Karpas-422 (cell line): ENCODE results near the gene RUNDC1. TPM values are rescaled to one million over a fixed set of nuclear protein-coding genes. Genes with fewer than 3 reads are reported as not detected.
"Not testable (repeated sequence)": the region's sequence is repeated elsewhere in the genome, so short reads cannot be mapped to it uniquely, and the experiment has no call there.

ENCODE experiments used
- DNase-seq: peaks from one replicate; pipeline ENCODE4 v3.0.0-alpha.2; 2015
- H2AFZ ChIP-seq: fragments of 200-600 bp; sonication (generic); 2 replicates; pipeline ENCODE4 v1.6.1; 2014; ENCODE audit warnings: antibody characterized with exemption, low read length, mixed read lengths
- H3K27ac ChIP-seq: fragments of 200-600 bp; sonication (generic); 2 replicates; pipeline ENCODE4 v1.5.1; 2014; ENCODE audit warnings: mild to moderate bottlenecking, low read length, moderate library complexity
- H3K27me3 ChIP-seq: fragments of 200-600 bp; sonication (generic); 2 replicates; pipeline ENCODE4 v1.6.1; 2014; ENCODE audit warnings: low read length, mixed read lengths
- H3K36me3 ChIP-seq: fragments of 200-600 bp; sonication (generic); 2 replicates; pipeline ENCODE4 v1.6.1; 2014; ENCODE audit warnings: low read length, mixed read lengths; ENCODE audit not compliant: insufficient read depth
- H3K4me1 ChIP-seq: fragments of 200-600 bp; sonication (generic); 2 replicates; pipeline ENCODE4 v1.6.1; 2014; ENCODE audit warnings: mild to moderate bottlenecking, low read length, mixed read lengths
- H3K4me2 ChIP-seq: fragments of 200-600 bp; sonication (generic); 2 replicates; pipeline ENCODE4 v1.6.1; 2014; ENCODE audit warnings: low read length, low read depth, mild to moderate bottlenecking; ENCODE audit not compliant: poor library complexity, severe bottlenecking
- H3K4me3 ChIP-seq: fragments of 200-600 bp; sonication (generic); 2 replicates; pipeline ENCODE4 v1.5.1; 2014; ENCODE audit warnings: mild to moderate bottlenecking, antibody characterized with exemption, low read length, mixed read lengths
- H3K79me2 ChIP-seq: fragments of 200-600 bp; sonication (generic); 2 replicates; pipeline ENCODE4 v1.6.1; 2014; ENCODE audit warnings: mild to moderate bottlenecking, low read length, mixed read lengths
- H3K9ac ChIP-seq: fragments of 200-600 bp; sonication (generic); 2 replicates; pipeline ENCODE4 v1.6.0; 2014; ENCODE audit warnings: low read length
- H3K9me2 ChIP-seq: fragments of 200-600 bp; sonication (generic), shearing (Covaris generic); replicated peaks from 2 replicates; pipeline ENCODE4 v1.6.0; 2014; ENCODE audit warnings: mild to moderate bottlenecking, low read length, moderate library complexity; ENCODE audit not compliant: insufficient read depth
- H3K9me3 ChIP-seq: fragments of 300-700, 200-600 bp; sonication (generic); 2 replicates; pipeline ENCODE4 v1.6.1; 2014; ENCODE audit warnings: low read length, mixed read lengths
- H4K20me1 ChIP-seq: fragments of 200-600 bp; sonication (generic); 2 replicates; pipeline ENCODE4 v1.6.1; 2014; ENCODE audit warnings: mild to moderate bottlenecking, antibody characterized with exemption, low read length, low read depth; ENCODE audit not compliant: insufficient read depth
- total RNA-seq: library from RNA; depleted of rRNA; stranded (reverse); fragments of >200 nt; shearing (Covaris generic); gene quantifications from 2 replicates; pipeline ENCODE4 v1.2.3, GENCODE V29; 2014; ENCODE audit warnings: low replicate concordance

Gene RUNDC1
- total RNA-seq, 1 experiment from 2014 or later, result 9.2 TPM

DNA sequence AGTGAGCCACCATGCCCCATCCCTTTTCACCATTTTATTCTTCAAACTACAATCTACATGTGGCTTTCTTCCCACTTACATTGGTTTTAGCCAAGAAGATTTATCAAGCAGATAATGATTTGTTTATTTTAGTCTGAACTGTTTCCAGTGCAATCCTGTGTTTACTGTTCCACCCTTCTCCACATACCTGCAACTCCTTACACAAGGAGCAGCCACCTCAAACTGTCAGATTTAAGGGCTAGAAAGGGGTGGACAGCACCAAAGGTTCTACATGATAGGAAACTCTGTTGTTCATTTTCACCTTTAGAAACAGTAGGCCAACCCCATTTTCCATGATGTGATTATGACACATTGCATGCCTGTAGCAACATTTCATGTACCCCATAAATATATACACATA lies 1.9 kb downstream of the RUNDC1 start:
- Histone ChIP-seq H3K27me3 (no peaks in the 10 kb centered on the region), H3K79me2 (peaks cover 64% of the 10 kb centered on the region), H4K20me1 (peaks cover 5% of the 10 kb centered on the region; the same call in 1 of the 2 replicates), H3K36me3 (peaks cover 21% of the 10 kb centered on the region), H3K9me2 (no peaks in the 10 kb centered on the region), H3K4me2 (peak overlapping the region; percentile 79), H3K9ac (0 out of 2 replicates have a peak overlapping the region, but pooled peaks have one; percentile 95), H2AFZ (no peak overlapping the region), H3K27ac (no peak overlapping the region), H3K4me1 (peaks cover 41% of the 10 kb centered on the region), H3K9me3 (no peaks in the 10 kb centered on the region), H3K4me3 (peak overlapping the region; percentile 94; the same call in 1 of the 2 replicates)
- no peak for DNase-seq

DNA sequence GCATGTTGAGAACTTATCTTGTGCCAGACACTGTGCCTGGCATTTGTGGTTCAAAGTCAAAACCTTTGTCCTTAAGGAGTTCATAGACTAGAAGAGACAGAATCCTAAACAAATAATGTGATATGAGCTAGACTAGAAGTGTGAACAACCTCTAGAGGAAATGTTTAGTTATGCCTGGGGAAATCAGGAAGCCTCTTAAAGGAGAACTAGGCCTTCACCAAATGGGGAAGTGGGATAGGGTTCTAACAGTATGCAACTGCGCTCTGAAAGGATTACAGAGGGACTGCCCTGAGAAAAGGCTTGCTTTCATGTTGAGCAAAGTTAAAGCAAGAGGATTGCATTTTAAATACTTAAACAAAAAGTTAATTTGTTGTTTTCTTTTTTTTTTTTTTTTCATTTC lies 4.9 kb downstream of the RUNDC1 start:
- Histone ChIP-seq H3K9me3 (no peaks in the 10 kb centered on the region), H3K27ac (peak overlapping the region; percentile 74), H4K20me1 (peaks cover 5% of the 10 kb centered on the region; the same call in 1 of the 2 replicates), H3K9me2 (no peaks in the 10 kb centered on the region), H3K4me2 (peak overlapping the region; percentile 64), H2AFZ (no peak overlapping the region), H3K4me1 (peaks cover 33% of the 10 kb centered on the region), H3K9ac (peak overlapping the region; percentile 46), H3K36me3 (peaks cover 46% of the 10 kb centered on the region), H3K79me2 (peaks cover 67% of the 10 kb centered on the region), H3K27me3 (no peaks in the 10 kb centered on the region), H3K4me3 (peak overlapping the region; percentile 13; the same call in 1 of the 2 replicates)
- DNase-seq, result peak; percentile 87

DNA sequence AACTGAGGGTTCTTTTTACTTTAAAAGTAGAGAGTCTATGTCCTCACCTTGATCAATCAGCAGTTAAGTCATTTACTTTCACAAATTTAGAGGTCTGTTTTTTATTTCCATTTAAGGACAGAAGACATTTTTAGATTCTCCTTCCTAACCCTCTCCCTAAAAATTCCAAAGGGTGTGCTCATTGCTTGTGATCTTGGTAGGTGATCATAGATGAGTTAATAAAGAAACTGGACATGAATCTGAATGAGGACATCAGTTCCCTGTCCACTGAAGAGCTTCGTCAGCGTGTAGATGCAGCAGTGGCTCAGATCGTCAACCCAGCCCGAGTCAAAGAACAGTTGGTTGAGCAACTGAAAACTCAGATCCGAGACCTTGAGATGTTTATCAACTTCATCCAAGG lies 8.8 kb downstream of the RUNDC1 start:
- H3K4me2 ChIP-seq, result no peak overlapping the region
- no peaks in the 10 kb centered on the region for H3K9me2 ChIP-seq
- no peak for DNase-seq
- H3K79me2 ChIP-seq, result peaks cover 31% of the 10 kb centered on the region
- peaks cover 61% of the 10 kb centered on the region for H3K36me3 ChIP-seq
- no peaks in the 10 kb centered on the region for H3K9me3 ChIP-seq
- peaks cover 17% of the 10 kb centered on the region for H3K4me1 ChIP-seq
- H3K4me3 ChIP-seq, result no peak overlapping the region
- H3K9ac ChIP-seq, result no peak overlapping the region
- no peaks in the 10 kb centered on the region for H4K20me1 ChIP-seq
- no peak overlapping the region for H2AFZ ChIP-seq
- no peak overlapping the region for H3K27ac ChIP-seq
- H3K27me3 ChIP-seq, result no peaks in the 10 kb centered on the region

DNA sequence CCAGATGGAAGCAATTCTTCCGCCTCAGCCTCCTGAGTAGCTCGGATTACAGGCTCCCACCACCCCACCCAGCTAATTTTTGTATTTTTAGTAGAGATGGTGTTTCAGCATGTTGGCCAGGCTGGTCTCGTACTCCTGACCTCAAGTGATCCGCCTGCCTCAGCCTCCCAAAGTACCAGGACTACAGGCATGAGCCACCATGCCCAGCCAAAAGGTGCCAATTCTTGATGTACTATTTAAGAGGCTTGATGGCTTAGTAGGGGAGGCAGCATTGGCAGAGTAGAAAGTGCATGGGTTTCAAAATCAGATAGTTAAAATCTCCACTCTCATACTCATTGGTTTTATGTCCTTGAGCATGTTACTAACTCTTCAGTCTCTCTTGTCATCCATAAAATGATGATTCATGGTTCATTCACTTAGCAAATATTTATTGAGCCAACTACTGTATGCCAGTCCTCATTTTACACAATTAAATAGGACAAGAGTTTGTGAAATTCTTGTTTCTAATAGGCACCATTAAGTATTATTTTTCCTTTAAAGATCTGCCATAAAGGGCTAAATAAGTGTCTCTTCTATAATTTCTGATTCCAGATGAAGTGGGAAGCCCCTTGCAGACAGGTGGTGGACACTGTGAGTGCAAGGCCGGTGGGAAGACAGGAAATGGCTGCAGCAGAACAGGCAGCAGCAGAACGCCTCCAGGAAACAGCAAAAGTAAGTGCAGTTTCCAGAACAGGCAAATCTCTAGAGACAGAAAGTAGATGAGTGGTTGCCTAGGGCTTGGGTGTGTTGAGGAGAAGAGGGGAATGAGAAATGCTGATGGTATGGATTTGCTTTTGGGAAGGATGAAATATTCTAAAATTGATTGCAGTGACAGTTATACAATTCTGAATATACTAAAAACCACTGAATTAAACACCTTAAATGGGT lies 9.6 kb downstream of the RUNDC1 start:
- Histone ChIP-seq H2AFZ (no peak overlapping the region), H3K27me3 (no peaks in the 10 kb centered on the region), H3K4me2 (no peak overlapping the region), H3K4me1 (peaks cover 9% of the 10 kb centered on the region), H3K4me3 (no peak overlapping the region), H3K79me2 (peaks cover 24% of the 10 kb centered on the region), H3K27ac (no peak overlapping the region), H3K9ac (no peak overlapping the region), H3K9me3 (no peaks in the 10 kb centered on the region), H3K9me2 (no peaks in the 10 kb centered on the region), H4K20me1 (no peaks in the 10 kb centered on the region), H3K36me3 (peaks cover 61% of the 10 kb centered on the region)
- DNase-seq, result no peak

DNA sequence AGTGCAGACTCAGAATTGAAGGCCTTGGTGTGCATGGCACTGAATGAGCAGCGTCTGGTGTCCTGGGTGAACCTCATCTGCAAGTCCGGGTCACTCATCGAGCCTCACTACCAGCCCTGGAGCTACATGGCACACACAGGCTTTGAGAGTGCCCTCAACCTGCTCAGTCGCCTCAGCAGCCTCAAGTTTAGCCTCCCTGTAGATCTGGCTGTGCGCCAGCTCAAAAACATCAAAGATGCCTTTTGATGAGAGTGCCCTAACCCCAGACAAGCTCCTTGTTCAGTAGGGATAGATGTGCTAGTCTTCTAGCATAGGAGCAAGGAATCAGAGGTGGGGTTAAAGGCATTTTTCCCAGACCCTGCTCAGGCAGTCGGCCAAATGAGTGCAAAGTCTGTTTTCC lies 11.1 kb downstream of the RUNDC1 start:
- H3K4me2 ChIP-seq, result no peak overlapping the region
- H3K36me3 ChIP-seq, result peaks cover 53% of the 10 kb centered on the region
- H3K27ac ChIP-seq, result no peak overlapping the region
- no peaks in the 10 kb centered on the region for H3K9me3 ChIP-seq
- H3K79me2 ChIP-seq, result peaks cover 11% of the 10 kb centered on the region
- no peaks in the 10 kb centered on the region for H3K9me2 ChIP-seq
- no peak overlapping the region for H3K9ac ChIP-seq
- no peak overlapping the region for H3K4me3 ChIP-seq
- H2AFZ ChIP-seq, result no peak overlapping the region
- no peaks in the 10 kb centered on the region for H3K4me1 ChIP-seq
- DNase-seq, result no peak
- no peaks in the 10 kb centered on the region for H3K27me3 ChIP-seq
- no peaks in the 10 kb centered on the region for H4K20me1 ChIP-seq

DNA sequence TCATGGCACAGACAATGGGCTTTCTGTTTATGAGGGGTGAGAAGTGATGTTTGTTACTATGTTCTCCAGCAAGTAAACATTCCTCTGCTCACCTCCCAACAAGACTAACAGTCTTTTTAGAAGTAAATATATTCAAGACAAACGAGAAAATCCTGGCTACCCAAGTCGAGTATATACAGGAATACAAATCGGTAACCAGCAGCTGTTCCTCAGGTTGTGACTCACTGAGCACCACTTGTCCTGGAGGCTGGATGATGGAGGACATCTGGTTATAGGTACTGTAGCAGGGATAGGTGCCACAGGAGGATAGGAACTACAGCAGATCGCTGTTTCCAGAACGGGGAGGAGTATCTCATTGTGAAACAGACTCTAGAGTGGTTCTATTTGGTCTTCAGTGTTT lies 12.5 kb downstream of the RUNDC1 start:
- Histone ChIP-seq H3K27ac (no peak overlapping the region), H3K36me3 (peaks cover 41% of the 10 kb centered on the region), H3K79me2 (0 out of 2 replicates have a peak, but pooled peaks cover 2% of the 10 kb centered on the region), H2AFZ (no peak overlapping the region), H3K27me3 (no peaks in the 10 kb centered on the region), H3K4me2 (no peak overlapping the region), H3K9me3 (no peaks in the 10 kb centered on the region), H3K9ac (no peak overlapping the region), H3K9me2 (no peaks in the 10 kb centered on the region), H3K4me3 (no peak overlapping the region), H3K4me1 (peaks cover 12% of the 10 kb centered on the region), H4K20me1 (no peaks in the 10 kb centered on the region)
- DNase-seq, result no peak

DNA sequence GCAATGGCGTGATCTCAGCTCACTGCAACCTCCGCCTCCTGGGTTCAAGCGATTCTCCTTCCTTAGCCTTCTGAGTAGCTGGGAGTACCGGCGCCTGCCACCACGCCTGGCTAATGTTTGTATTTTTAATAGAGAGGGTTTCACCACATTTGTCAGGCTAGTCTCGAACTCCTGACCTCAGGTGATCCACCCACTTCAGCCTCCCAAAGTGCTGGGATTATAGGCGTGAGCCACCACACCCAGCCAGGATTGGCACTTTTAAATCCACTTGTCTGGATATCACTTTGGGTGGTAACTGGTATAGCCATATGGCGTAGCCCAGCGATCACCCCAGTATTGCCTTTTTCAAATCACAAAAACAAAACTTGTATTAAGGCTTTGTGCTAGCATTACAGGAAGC lies 13.5 kb downstream of the RUNDC1 start:
- Histone ChIP-seq H3K4me1 (peaks cover 12% of the 10 kb centered on the region), H3K36me3 (peaks cover 35% of the 10 kb centered on the region)
- not testable (repeated sequence) for H3K79me2 ChIP-seq, H2AFZ ChIP-seq, H3K9ac ChIP-seq, H3K27me3 ChIP-seq, H3K4me3 ChIP-seq, H3K4me2 ChIP-seq, H3K9me2 ChIP-seq, H3K27ac ChIP-seq, H3K9me3 ChIP-seq, DNase-seq, H4K20me1 ChIP-seq

DNA sequence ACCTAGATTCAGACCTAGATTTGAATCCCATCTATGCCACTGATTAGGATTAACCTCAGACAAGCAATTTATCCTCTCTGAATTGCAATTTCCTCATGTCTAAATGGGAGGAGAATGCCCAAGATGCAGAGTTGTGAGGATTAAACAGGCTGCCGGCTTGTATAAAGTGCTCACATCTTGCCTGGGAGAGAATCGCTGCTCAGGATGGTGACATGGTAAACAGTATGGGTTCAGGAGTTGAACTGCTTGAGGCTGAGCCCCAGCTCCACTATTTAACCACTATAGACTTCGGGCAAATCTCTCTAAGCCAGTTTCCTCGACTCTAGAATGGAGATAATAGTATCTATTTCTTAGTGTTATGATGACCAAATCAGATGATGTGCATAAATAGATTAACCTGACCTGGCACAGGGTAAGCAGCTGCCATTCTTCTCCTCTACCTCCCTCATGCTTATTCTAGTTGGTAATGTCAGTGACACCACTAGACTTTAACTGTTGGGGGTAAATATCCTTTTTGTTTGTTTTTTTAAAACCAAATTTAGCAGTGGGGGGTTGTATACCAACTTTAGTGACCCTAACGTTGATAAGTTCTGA lies 17.1 kb downstream of the RUNDC1 start:
- peaks cover 28% of the 10 kb centered on the region for H3K36me3 ChIP-seq
- peak overlapping the region; percentile 75 for H3K4me2 ChIP-seq
- no peaks in the 10 kb centered on the region for H3K9me2 ChIP-seq
- peak overlapping the region; percentile 63 for H3K27ac ChIP-seq
- H3K27me3 ChIP-seq, result no peaks in the 10 kb centered on the region
- H3K79me2 ChIP-seq, result peaks cover 19% of the 10 kb centered on the region
- peak overlapping the region; percentile 40; the same call in 1 of the 2 replicates for H2AFZ ChIP-seq
- peaks cover 18% of the 10 kb centered on the region for H4K20me1 ChIP-seq
- no peak for DNase-seq
- peak overlapping the region; percentile 63 for H3K4me3 ChIP-seq
- H3K4me1 ChIP-seq, result peaks cover 22% of the 10 kb centered on the region
- H3K9me3 ChIP-seq, result no peaks in the 10 kb centered on the region
- H3K9ac ChIP-seq, result peak overlapping the region; percentile 62
